Stimulated activated effector memory CD8-positive, alpha-beta T cell treated with anti-CD3 and anti-CD28 coated beads, Interleukin-12 subunit alpha, Interleukin-12 subunit beta, amount 100 ng/mL, for 72 hours (primary cell): Measurements from ENCODE around the gene TWIST1.

Experiments
- ATAC-seq: fragments of 150-1000 bp; cut with Tn5 transposase; 2 replicates; pipeline ENCODE4 v1.10.0; 2021
- DNase-seq, 2 donors: peaks; one replicate each; pipeline ENCODE4 v3.0.0; 2021 to 2022; ENCODE audit warnings: low spot score in 2 of 2
- H3K27ac Mint-ChIP-seq: one replicate; pipeline ENCODE4 v1.8.0; 2022; ENCODE audit warnings: mild to moderate bottlenecking, mixed read lengths
- H3K36me3 Mint-ChIP-seq: one replicate; pipeline ENCODE4 v1.8.0; 2022; ENCODE audit warnings: mild to moderate bottlenecking, mixed read lengths
- H3K4me1 Mint-ChIP-seq: one replicate; pipeline ENCODE4 v1.8.0; 2022; ENCODE audit warnings: mixed read lengths
- H3K4me3 Mint-ChIP-seq: one replicate; pipeline ENCODE4 v1.8.0; 2022; ENCODE audit warnings: mild to moderate bottlenecking, mixed read lengths
- H3K9me3 Mint-ChIP-seq: one replicate; pipeline ENCODE4 v1.8.0; 2022; ENCODE audit warnings: mixed read lengths

TWIST1 gene

GRCh38 chr7:19107081-19107355 lies 10.4 kb downstream of the TWIST1 start:
- no peaks in the 10 kb centered on the region for H3K36me3 Mint-ChIP-seq
- ATAC-seq, result no peak
- DNase-seq, result no peak
- H3K4me3 Mint-ChIP-seq, result peak overlapping the region; percentile 28
- peaks cover 11% of the 10 kb centered on the region for H3K4me1 Mint-ChIP-seq
- no peak overlapping the region for H3K27ac Mint-ChIP-seq
- no peaks in the 10 kb centered on the region for H3K9me3 Mint-ChIP-seq

DNA sequence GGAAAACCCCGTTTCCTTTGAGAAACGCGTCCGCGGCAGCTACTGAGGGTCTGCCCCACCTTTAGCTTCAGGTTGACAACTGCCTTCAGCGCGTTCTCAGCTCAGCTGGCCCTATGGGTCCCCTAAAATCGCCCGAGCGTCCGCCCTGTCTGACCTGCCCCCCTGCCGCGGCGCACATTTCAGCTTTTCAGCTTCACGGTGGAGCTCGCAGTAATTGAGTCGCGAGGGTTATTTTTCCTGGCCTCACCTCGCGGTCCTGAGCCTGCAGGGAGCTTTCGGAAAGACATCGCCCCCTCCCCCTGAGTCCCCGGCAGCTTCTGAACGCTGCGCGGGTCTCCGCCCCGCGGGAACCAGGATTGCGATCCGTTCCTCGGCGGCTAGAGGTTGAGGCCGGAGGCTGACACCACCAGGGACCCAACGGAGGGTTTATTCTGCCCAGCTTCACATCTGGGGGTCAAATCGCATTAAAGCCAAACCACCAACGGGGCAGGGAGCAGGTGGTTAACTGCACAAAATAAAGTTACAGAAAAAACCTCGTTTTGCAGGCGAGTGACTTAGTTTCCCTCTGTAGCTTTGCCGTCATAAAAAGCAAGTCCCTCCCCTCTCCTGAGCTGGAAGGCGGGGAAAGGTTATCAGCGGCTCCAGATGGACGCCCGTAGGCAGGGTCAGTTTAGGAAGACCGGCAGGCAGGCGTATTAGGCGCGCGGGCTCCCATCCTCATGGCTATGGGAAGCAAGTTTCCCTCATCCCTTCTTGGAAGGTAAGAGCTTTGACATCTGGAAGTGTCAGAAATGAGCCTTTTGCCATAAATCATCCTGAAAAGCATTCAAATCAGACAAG lies 11.0 kb downstream of the TWIST1 start:
- no peaks in the 10 kb centered on the region for H3K36me3 Mint-ChIP-seq
- peak overlapping the region; percentile 28 for H3K4me3 Mint-ChIP-seq
- DNase-seq (no peak), ATAC-seq (no peak)
- H3K4me1 Mint-ChIP-seq, result peaks cover 11% of the 10 kb centered on the region
- H3K27ac Mint-ChIP-seq, result no peak overlapping the region
- H3K9me3 Mint-ChIP-seq, result no peaks in the 10 kb centered on the region

DNA sequence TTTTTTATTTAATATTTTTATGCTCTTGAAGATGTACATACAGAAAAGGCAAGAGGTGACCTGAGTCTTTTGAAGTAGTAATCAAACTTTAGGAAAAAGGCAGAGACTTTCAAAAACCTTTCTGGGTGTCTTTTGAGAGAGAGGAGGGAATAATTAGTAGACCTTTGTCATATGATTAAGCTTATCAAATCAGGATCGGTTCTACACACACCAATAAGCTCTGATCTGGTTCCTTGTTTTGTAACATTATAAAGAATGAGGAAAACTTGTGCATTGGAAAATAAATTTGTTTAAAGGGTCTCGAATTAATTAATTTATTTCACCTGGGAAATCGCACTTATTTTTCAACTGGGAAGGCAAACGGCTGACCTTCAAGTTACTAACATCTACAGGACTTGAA lies 11.9 kb downstream of the TWIST1 start:
- Mint-ChIP-seq H3K27ac (no peak overlapping the region), H3K36me3 (no peaks in the 10 kb centered on the region), H3K9me3 (no peaks in the 10 kb centered on the region), H3K4me1 (peaks cover 11% of the 10 kb centered on the region), H3K4me3 (no peak overlapping the region)
- no peak for DNase-seq
- ATAC-seq, result no peak

GRCh38 chr7:19104811-19105210 lies 12.6 kb downstream of the TWIST1 start:
- Mint-ChIP-seq H3K9me3 (no peaks in the 10 kb centered on the region), H3K4me1 (peaks cover 11% of the 10 kb centered on the region), H3K36me3 (no peaks in the 10 kb centered on the region), H3K4me3 (no peak overlapping the region), H3K27ac (no peak overlapping the region)
- DNase-seq (no peak), ATAC-seq (no peak)

DNA sequence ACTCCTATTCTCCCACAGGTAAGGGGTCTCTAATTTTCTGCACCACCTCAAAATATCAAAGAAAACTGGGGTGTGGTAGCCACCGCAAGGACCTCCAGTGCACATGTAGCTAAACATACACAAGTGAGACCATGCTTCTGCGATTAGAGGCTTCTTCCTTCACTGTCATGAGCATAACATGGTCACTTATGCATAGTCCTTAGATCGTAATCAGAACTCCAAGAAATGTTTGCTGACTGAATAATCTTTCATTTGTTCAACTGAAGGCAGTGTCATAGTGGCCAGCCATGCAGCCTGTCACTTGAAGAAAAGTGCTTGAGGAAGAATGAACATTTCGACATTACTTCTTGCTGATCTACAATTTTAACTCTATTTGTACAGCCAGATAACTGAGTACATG lies 14.6 kb downstream of the TWIST1 start:
- Mint-ChIP-seq H3K4me1 (peaks cover 11% of the 10 kb centered on the region), H3K36me3 (no peaks in the 10 kb centered on the region), H3K27ac (no peak overlapping the region), H3K4me3 (no peak overlapping the region), H3K9me3 (peaks cover 3% of the 10 kb centered on the region)
- no peak for DNase-seq
- ATAC-seq, result no peak

- Mint-ChIP-seq H3K27ac (no peak overlapping the region), H3K9me3 (peaks cover 3% of the 10 kb centered on the region), H3K36me3 (no peaks in the 10 kb centered on the region), H3K4me3 (no peak overlapping the region), H3K4me1 (peaks cover under 1% of the 10 kb centered on the region)
- DNase-seq (no peak), ATAC-seq (no peak)
Observed at GRCh38 chr7:19101909-19102308, 15.5 kb downstream of the TWIST1 start.

DNA sequence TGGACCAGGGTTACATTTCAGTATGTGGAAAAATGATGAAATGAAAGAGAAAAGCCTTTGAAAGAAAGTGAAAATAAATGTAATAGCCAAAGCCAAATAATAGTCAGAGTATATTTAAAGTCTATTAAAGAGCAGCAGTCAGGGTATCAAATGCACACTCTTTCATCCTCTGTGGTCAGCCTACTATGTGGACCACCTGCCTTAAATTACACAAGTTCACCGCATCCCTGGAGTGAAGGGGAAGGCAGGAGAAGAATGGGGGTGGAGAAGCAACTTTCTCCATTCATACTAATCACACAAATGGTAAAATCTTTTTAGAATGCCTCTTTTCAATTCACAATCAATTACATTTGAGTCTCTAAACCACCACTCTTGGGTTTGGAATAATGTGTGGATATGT lies 16.0 kb downstream of the TWIST1 start:
- DNase-seq, result no peak
- Mint-ChIP-seq H3K27ac (no peak overlapping the region), H3K4me3 (no peak overlapping the region), H3K9me3 (peaks cover 3% of the 10 kb centered on the region), H3K4me1 (no peaks in the 10 kb centered on the region), H3K36me3 (no peaks in the 10 kb centered on the region)
- no peak for ATAC-seq

GRCh38 chr7:19099924-19100323 lies 17.5 kb downstream of the TWIST1 start:
- Mint-ChIP-seq H3K4me1 (no peaks in the 10 kb centered on the region), H3K36me3 (no peaks in the 10 kb centered on the region), H3K27ac (no peak overlapping the region), H3K4me3 (no peak overlapping the region), H3K9me3 (peaks cover 3% of the 10 kb centered on the region)
- DNase-seq (no peak), ATAC-seq (no peak)

GRCh38 chr7:19099194-19099593 lies 18.2 kb downstream of the TWIST1 start:
- DNase-seq (no peak), ATAC-seq (no peak)
- Mint-ChIP-seq H3K9me3 (peaks cover 3% of the 10 kb centered on the region), H3K36me3 (no peaks in the 10 kb centered on the region), H3K27ac (no peak overlapping the region), H3K4me1 (no peaks in the 10 kb centered on the region), H3K4me3 (no peak overlapping the region)

GRCh38 chr7:19098510-19098909 lies 18.9 kb downstream of the TWIST1 start:
- no peaks in the 10 kb centered on the region for H3K4me1 Mint-ChIP-seq
- H3K9me3 Mint-ChIP-seq, result peaks cover 3% of the 10 kb centered on the region

GRCh38 chr7:19097165-19098055 lies 20.0 kb downstream of the TWIST1 start:
- no peak for DNase-seq
- Mint-ChIP-seq H3K4me1 (no peaks in the 10 kb centered on the region), H3K27ac (no peak overlapping the region), H3K4me3 (no peak overlapping the region), H3K9me3 (peaks cover 3% of the 10 kb centered on the region), H3K36me3 (no peaks in the 10 kb centered on the region)
- ATAC-seq, result no peak

More at GRCh38 chr7:19098510-19098909, 18.9 kb downstream of the TWIST1 start:
- Mint-ChIP-seq H3K36me3 (no peaks in the 10 kb centered on the region), H3K4me3 (no peak overlapping the region), H3K27ac (no peak overlapping the region)
- DNase-seq (no peak), ATAC-seq (no peak)

GRCh38 chr7:19095353-19095860 lies 22.0 kb downstream of the TWIST1 start:
- ATAC-seq (no peak), DNase-seq (no peak)
- Mint-ChIP-seq H3K9me3 (peaks cover 3% of the 10 kb centered on the region), H3K4me1 (no peaks in the 10 kb centered on the region), H3K4me3 (no peak overlapping the region), H3K36me3 (no peaks in the 10 kb centered on the region), H3K27ac (no peak overlapping the region)

DNA sequence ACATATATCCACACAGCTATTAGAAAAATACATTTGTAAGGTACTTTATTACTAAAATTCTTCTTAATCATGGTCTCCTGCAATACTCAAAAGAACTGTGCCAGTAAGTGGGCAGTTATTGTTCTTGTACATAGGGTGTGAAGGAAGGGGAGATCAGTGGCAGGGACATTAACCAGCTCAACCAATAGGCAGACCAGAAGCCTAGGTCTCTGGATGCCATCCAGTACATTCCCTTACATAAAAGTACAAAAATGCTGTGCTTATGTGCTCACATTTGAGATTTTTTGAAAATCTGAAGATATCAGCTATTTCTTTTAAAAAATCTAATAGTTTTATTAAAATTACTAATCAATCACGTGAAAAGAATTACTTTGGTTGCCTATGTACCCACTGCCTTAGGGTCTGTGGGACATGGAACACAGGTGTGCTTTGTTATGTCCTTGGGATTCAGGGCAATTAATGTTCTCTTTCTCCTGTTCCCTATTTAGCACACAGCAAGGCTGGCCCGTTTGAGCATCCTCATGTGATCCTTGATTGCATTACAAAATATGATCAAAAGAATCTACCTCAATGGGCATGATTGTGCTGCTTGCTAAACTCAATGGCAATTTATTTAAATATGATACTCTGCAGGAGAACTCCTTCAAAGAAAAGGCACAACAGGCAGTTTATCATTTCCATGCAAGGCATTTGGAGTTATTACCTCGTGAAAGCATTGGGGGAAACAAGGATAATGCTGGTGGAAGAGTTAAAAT lies 22.7 kb downstream of the TWIST1 start:
- Mint-ChIP-seq H3K4me1 (no peaks in the 10 kb centered on the region), H3K9me3 (peaks cover 3% of the 10 kb centered on the region), H3K36me3 (no peaks in the 10 kb centered on the region), H3K27ac (no peak overlapping the region), H3K4me3 (no peak overlapping the region)
- DNase-seq, result no peak
- ATAC-seq, result no peak

GRCh38 chr7:19094138-19094537 lies 23.3 kb downstream of the TWIST1 start:
- DNase-seq, result no peak
- H3K4me1 Mint-ChIP-seq, result no peaks in the 10 kb centered on the region
- no peak for ATAC-seq
- no peak overlapping the region for H3K27ac Mint-ChIP-seq
- peaks cover 3% of the 10 kb centered on the region for H3K9me3 Mint-ChIP-seq
- H3K36me3 Mint-ChIP-seq, result no peaks in the 10 kb centered on the region
- H3K4me3 Mint-ChIP-seq, result no peak overlapping the region

DNA sequence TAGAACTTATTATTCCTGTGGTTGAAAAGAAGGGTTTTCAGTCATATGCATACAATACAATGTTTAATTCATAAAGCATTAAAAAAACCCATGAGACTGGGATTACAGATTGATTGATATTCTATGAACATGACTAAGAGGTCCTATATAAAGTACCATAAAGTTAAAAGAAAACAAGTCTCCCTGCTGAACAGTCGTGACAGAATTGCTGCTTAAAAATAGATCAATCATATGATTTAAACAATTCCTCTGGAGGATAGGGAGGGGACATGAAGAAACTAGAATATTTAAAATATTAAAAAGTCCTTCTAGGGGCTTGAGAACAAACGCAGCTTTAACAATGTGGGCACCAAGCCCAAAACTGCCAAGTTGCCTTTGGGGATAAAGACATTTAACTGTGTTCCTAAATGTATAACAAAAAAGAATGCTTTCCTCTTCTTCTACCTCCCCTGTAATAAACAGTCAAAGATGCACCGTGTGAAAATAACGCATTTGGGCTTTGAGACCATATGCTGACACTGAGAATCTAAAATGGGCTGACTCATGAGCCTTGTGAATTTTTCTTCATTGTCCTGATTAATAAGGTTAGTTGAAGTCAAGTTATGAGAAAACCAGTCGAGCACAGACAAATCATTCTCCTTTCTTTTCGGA lies 25.8 kb downstream of the TWIST1 start:
- Mint-ChIP-seq H3K27ac (no peak overlapping the region), H3K4me1 (no peaks in the 10 kb centered on the region), H3K9me3 (peaks cover 3% of the 10 kb centered on the region), H3K36me3 (no peaks in the 10 kb centered on the region), H3K4me3 (no peak overlapping the region)
- DNase-seq (no peak), ATAC-seq (no peak)
